MCF 10A (cell line): ENCODE data around the gene SLC1A1. TPM values are rescaled to one million over a fixed set of nuclear protein-coding genes. Genes with fewer than 3 reads are reported as not detected.

ENCODE experiments used
- BruUV-seq: library from RNA; stranded (reverse); fragments of 400-500 nt; replicated peaks from 2 replicates; lab custom pipeline; 2021; lab: Mats Ljungman, UMichigan
- CTCF ChIA-PET: fragments of 300-600 bp; sonication (Branson Sonifier 250); formaldehyde crosslinking; extraction: SDS; loops from one replicate; lab custom pipeline; 2021; ENCODE audit warnings: antibody characterized with exemption, inconsistent platforms; lab: Yijun Ruan, JAX
- POLR2A ChIA-PET: fragments of 300-600, 350-650 bp; sonication (Branson Sonifier 250); formaldehyde crosslinking; extraction: SDS; loops from one replicate; lab custom pipeline; 2020; ENCODE audit warnings: antibody characterized with exemption, inconsistent platforms; lab: Yijun Ruan, JAX
- DNase-seq: peaks from one replicate; pipeline ENCODE4 v3.0.0-alpha.2; 2018; ENCODE audit not compliant: unreplicated experiment
- H3K27ac Mint-ChIP-seq: one replicate; pipeline ENCODE4 v1.8.0; 2022; ENCODE audit warnings: mild to moderate bottlenecking, low read depth, mixed read lengths; ENCODE audit not compliant: unreplicated experiment
- H3K27me3 Mint-ChIP-seq: one replicate; pipeline ENCODE4 v1.8.0; 2022; ENCODE audit warnings: mixed read lengths; ENCODE audit not compliant: insufficient read depth, unreplicated experiment
- H3K36me3 Mint-ChIP-seq: one replicate; pipeline ENCODE4 v1.8.0; 2022; ENCODE audit warnings: mild to moderate bottlenecking, moderate library complexity, mixed read lengths; ENCODE audit not compliant: insufficient read depth, unreplicated experiment
- H3K4me1 Mint-ChIP-seq: one replicate; pipeline ENCODE4 v1.8.0; 2022; ENCODE audit warnings: mixed read lengths; ENCODE audit not compliant: insufficient read depth, unreplicated experiment
- H3K4me3 Mint-ChIP-seq: one replicate; pipeline ENCODE4 v1.8.0; 2022; ENCODE audit warnings: mild to moderate bottlenecking, moderate library complexity, mixed read lengths; ENCODE audit not compliant: unreplicated experiment
- H3K9me3 Mint-ChIP-seq: one replicate; pipeline ENCODE4 v1.8.0; 2022; ENCODE audit warnings: mixed read lengths; ENCODE audit not compliant: unreplicated experiment
- intact Hi-C: fragments of 100-400 bp; cut with micrococcal nuclease; formaldehyde crosslinking; loops from 2 replicates; pipeline ENCODE4 v1.14.1; 2022
- total RNA-seq: library from RNA; stranded (reverse); gene quantifications from 2 replicates; pipeline ENCODE4 v1.2.3, GENCODE V29; 2022
- TF ChIP-seq, protein P1 (sequence below): fragments of 200-600 bp; IDR thresholded peaks from one replicate; pipeline ENCODE4 v1.8.0; 2022; ENCODE audit warnings: antibody characterized with exemption, mild to moderate bottlenecking; ENCODE audit not compliant: unreplicated experiment

The SLC1A1 gene
- total RNA-seq, 1 experiment from 2014 or later, result 0.16 TPM

DNA sequence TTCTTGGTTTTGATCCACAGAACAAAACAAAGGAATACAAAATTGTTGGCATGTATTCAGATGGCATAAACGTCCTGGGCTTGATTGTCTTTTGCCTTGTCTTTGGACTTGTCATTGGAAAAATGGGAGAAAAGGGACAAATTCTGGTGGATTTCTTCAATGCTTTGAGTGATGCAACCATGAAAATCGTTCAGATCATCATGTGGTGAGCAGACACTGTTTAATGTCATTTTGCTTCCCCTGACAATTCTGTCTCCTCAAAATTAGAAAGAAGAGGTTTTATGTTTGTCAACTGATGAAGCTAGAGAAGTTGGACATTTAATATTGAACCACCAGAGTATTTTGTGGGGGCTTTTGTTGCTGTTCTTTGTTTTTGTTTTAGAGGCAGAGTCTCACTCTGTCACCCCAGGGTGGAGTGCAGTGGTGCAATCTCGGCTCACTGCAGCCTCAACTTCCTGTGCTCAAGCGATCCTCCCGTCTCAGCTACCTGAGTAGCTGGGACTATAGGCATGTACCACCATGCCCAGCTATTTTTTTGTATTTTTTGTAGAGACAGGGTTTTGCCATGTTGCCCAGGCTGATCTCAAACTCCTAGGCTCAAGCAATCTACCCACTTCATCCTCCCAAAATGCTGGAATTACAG lies 82.0 kb downstream of the SLC1A1 start:
- Mint-ChIP-seq H3K4me1 (no peaks in the 10 kb centered on the region), H3K36me3 (no peaks in the 10 kb centered on the region), H3K9me3 (no peaks in the 10 kb centered on the region), H3K27ac (no peak overlapping the region), H3K4me3 (no peak overlapping the region), H3K27me3 (no peaks in the 10 kb centered on the region)
- intact Hi-C loops, result no loop called here
- ChIA-PET CTCF (no interaction called here), POLR2A (no interaction called here)
- TF ChIP-seq, protein P1, sequence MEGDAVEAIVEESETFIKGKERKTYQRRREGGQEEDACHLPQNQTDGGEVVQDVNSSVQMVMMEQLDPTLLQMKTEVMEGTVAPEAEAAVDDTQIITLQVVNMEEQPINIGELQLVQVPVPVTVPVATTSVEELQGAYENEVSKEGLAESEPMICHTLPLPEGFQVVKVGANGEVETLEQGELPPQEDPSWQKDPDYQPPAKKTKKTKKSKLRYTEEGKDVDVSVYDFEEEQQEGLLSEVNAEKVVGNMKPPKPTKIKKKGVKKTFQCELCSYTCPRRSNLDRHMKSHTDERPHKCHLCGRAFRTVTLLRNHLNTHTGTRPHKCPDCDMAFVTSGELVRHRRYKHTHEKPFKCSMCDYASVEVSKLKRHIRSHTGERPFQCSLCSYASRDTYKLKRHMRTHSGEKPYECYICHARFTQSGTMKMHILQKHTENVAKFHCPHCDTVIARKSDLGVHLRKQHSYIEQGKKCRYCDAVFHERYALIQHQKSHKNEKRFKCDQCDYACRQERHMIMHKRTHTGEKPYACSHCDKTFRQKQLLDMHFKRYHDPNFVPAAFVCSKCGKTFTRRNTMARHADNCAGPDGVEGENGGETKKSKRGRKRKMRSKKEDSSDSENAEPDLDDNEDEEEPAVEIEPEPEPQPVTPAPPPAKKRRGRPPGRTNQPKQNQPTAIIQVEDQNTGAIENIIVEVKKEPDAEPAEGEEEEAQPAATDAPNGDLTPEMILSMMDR, result no peak
- DNase-seq, result no peak
- no TSS peak for BruUV-seq

DNA sequence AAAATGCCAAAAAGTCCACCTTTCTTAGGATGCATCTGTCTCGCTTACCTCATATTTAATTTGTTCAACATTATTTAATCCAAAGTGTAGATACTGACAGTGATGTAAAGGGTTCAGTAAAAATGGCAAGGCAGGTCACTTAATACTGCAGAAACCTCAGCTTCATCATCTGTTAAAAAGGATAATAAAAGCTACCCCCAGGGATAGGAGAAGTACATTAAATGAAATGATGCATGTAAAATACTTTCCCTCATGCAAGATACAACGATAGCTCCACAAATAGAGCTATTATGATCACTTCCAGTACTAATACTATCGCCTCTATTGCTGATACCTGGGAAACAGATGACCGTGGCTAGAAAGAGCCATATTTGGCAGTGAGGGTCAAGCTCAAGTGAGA lies 82.9 kb downstream of the SLC1A1 start:
- no TSS peak for BruUV-seq
- Mint-ChIP-seq H3K27ac (no peak overlapping the region), H3K4me1 (no peaks in the 10 kb centered on the region), H3K36me3 (no peaks in the 10 kb centered on the region), H3K9me3 (no peaks in the 10 kb centered on the region), H3K4me3 (no peak overlapping the region), H3K27me3 (no peaks in the 10 kb centered on the region)
- ChIA-PET POLR2A (no interaction called here), CTCF (interaction anchor here (0.6 kb wide), 2 partner anchors 30 to 887 kb away, joined by 3 to 5 read pairs; no protein-coding TSS in a partner anchor)
- intact Hi-C loops, result no loop called here
- no peak for DNase-seq
- TF ChIP-seq, protein P1, result no peak

DNA sequence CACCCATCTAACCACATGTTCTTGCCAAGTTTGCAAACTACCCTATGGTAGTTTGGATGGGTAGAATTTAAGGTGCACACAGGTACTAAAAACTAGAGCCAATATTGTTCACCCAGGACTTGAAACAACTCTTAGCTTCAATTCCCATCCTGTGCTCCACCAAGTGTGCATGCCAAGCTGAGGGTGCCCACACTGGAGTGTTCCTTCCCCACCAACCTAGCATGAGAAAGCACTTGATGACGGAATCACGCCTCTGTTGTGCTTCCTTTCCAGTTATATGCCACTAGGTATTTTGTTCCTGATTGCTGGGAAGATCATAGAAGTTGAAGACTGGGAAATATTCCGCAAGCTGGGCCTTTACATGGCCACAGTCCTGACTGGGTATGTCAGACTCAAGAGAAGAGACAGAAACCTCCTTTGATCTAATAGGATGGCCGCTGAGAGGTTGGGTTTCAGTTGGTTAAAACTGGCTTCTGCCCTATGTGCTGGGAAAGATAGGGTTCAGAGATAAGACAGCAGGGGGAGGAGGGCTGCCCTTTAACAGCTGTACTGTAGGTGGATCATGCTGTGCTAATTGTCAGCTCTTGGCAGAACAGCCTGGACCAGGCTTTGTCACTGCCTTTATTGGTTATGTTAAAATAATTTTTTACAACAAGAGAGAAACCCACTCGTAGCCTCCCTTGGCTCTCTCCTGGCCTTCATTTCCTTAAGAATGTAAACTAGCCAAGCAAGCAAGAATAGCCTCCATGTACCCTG lies 83.5 kb downstream of the SLC1A1 start:
- ChIA-PET CTCF (interaction anchor here (0.6 to 1.4 kb wide), 5 partner anchors 26 to 877 kb away, joined by 3 to 5 read pairs (median 4); no protein-coding TSS in a partner anchor), POLR2A (no interaction called here)
- TF ChIP-seq, protein P1, result no peak
- Mint-ChIP-seq H3K27me3 (no peaks in the 10 kb centered on the region), H3K27ac (no peak overlapping the region), H3K9me3 (no peaks in the 10 kb centered on the region), H3K36me3 (no peaks in the 10 kb centered on the region), H3K4me3 (no peak overlapping the region), H3K4me1 (no peaks in the 10 kb centered on the region)
- DNase-seq, result no peak
- intact Hi-C loops, result no loop called here
- no TSS peak for BruUV-seq

DNA sequence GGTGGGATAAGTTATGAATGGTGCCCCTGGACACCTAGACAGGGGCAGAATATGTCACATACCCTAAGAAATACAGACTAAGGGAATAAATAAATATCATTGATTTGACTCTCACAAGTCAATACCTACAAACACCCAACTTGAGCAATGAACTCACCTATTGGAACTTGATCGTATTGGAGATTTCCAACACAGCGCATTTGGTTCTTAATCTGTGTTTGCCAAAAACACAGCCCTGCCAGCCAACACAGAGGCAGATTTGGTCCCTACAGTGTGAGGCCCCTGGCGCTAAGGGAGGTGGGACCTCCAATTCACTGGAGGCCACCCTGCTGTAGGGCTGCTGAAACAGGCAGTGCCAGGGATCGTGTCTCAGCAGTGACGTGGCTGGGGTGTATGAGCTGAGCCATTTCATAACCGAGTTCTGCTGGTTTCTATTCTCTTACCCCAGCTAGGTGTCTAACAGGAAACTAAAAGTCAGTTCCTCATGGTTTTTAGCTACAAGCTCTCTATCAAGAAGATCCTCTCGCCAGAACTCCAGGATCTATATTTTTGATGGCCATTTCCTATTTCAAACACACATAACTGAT lies 84.5 kb downstream of the SLC1A1 start:
- H3K9me3 Mint-ChIP-seq, result no peaks in the 10 kb centered on the region
- no TSS peak for BruUV-seq
- no peak overlapping the region for H3K4me3 Mint-ChIP-seq
- H3K27ac Mint-ChIP-seq, result no peak overlapping the region
- no peaks in the 10 kb centered on the region for H3K27me3 Mint-ChIP-seq
- TF ChIP-seq, protein P1, result no peak
- no peaks in the 10 kb centered on the region for H3K36me3 Mint-ChIP-seq
- intact Hi-C loops, result no loop called here
- ChIA-PET POLR2A (no interaction called here), CTCF (interaction anchor here (0.7 to 1.4 kb wide), 2 partner anchors 29 to 876 kb away, joined by 3 to 4 read pairs; no protein-coding TSS in a partner anchor)
- no peak for DNase-seq
- no peaks in the 10 kb centered on the region for H3K4me1 Mint-ChIP-seq
